SK-N-SH (cell line): ENCODE data around the gene RPS26.

Source experiments
- CHD2 ChIP-seq: fragments of 150-350 bp; IDR thresholded peaks from 2 replicates; pipeline ENCODE4 v1.6.1; 2018; ENCODE audit warnings: low read length; ENCODE audit not compliant: partially characterized antibody
- CTCF ChIP-seq: fragments of 200-600 bp; sonication (generic); IDR thresholded peaks from 2 replicates; pipeline ENCODE4 v1.6.1; 2017; ENCODE audit warnings: antibody characterized with exemption, mild to moderate bottlenecking, moderate library complexity
- EP300 ChIP-seq, 2 experiments: IDR thresholded peaks; 2 replicates each; pipeline versions ENCODE4 v1.4.0 to v1.6.1; 2012; ENCODE audit warnings: borderline replicate concordance in 1 of 2, low read depth in 1 of 2, low read length in 1 of 2
- NRF1 ChIP-seq: IDR thresholded peaks from 2 replicates; pipeline ENCODE4 v1.6.1; 2012; ENCODE audit warnings: low read depth, mild to moderate bottlenecking, low read length
- RAD21 ChIP-seq: IDR thresholded peaks from 2 replicates; pipeline ENCODE4 v1.6.1; 2012; ENCODE audit warnings: mild to moderate bottlenecking, low read length

- no peak for TF ChIP-seq EP300 (IDR thresholded peaks at IDR 0.05; ENCODE audit: borderline replicate concordance in 1 of 2, low read depth in 1 of 2, low read length in 1 of 2)
- TF ChIP-seq CTCF: no peak
- no peak for TF ChIP-seq CHD2
- TF ChIP-seq RAD21: no peak
- no peak for TF ChIP-seq NRF1
These were observed 23.4 kb upstream of the RPS26 start for GRCh38 chr12:56018356-56018755.
